HG03460 (cell line): ENCODE results near the gene NCBP3.
A peak's percentile ranks its signal among the peaks of the same experiment; 100 is the strongest.

Experiments used
- ATAC-seq: cut with Tn5 transposase; IDR thresholded peaks from one replicate; pipeline ENCODE4 v1.9.1; 2021; ENCODE audit not compliant: unreplicated experiment

Gene NCBP3

DNA sequence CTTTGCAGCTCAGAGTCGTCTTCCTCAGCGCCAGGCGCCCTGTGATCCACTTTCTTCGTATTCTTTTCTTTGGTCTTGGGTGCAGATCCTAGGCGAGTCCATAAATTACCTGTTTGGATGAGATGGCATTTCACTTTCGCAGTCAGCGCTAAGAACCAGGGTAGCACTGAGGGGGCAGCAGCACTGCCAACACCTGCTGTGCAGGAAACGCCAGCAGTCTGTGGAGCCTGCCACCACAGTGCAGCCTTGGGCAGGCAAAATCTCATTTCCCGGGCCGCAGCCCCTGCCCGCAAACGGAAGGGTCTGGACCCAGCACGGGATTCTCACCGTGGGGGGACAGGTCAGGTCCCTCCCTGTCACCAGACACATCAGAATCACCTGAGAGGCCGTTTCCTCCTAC lies 32.9 kb downstream of the NCBP3 start:
- no peak for ATAC-seq

DNA sequence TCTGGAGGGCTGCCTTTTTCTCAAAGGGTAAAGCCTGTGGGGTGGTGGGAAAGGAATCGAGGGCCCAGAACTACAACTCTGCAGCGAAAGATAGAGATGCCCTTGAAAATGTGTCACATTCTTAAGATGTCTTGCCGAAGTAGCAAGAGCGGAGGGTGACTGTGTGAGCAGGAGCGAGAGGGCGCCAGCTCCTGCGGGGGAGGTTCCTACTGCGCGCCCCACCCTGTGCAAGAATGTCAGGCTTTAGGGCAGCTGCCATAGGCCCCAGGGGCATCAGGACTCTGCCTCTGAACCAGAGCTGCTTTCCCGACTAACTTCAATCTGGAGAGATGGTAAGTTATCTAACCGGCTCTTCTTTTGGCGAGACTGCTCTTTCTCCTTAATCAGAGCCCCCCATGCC lies 33.3 kb downstream of the NCBP3 start:
- ATAC-seq, result no peak

DNA sequence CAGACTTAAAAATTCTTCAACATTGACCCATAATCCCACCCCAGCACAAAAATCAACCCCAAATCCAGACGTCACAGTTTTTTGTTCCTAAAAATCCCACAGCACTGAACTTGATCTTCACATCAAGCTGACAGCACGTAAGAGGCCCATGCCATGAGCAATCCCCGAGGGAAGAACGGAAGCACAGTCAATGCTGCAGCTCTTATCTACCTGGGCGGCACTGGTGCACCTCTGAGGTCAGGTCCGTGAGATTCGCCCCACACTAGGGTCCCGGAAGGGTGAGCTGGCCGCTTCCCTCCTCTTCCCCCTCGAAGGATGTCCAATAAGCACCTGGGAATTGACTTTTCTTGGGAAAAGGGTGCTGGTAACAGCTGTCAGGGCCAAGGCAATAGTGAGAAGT lies 33.8 kb downstream of the NCBP3 start:
- no peak for ATAC-seq

DNA sequence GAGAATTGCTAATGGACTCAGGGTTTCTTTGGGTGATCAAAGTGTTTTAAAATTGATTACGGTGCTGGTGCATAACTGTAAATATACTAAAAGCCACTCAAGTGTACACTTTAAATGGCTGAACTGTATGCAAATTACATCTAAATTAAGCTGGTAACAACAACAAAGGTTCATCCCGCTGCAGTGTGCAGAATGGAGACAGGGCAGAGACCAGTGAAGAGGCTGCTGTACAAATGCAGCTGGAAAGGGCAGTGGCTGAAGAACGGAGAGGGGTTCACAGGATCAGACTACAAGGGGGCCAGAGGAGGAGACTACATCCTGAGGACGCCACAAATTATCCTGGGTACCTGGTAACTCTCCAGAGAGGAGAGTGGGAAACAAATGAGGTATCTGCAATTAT lies 36.0 kb downstream of the NCBP3 start:
- no peak for ATAC-seq

DNA sequence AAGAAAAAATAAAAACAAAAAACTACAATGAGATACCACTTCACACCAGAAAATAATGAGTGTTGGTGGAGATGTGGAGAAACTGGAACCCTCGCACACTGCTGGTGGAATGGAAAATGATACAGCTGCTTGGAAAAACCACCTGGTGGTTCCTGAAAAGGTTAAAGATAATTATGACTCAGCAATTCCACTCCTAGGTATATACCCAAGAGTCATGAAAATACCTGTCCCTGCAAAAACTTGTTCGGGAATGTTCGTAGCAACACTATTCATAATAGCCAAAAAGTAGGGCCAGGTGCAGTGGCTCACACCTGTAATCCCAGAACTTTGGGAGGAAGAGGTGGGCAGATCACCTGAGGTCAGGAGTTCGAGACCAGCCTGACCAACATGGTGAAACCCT lies 36.9 kb downstream of the NCBP3 start:
- no peak for ATAC-seq

DNA sequence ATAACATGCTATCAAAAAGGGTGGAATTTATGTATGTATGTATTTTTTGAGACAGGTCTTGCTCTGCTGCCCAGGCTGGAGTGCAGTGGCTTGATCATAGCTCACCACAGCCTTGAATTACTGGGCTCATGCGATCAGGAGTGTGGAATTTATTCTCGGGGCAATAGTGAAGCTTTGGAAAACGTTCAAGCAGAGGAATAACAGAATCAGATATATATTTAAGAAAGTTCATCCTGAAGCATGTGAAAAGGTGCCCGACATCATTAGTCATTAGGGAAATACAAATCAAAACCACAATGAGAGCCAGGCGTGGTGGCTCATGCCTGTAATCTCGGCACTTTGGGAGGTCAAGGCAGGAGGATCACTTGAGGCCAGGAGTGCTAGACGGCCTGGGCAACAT lies 37.3 kb downstream of the NCBP3 start:
- ATAC-seq, result no peak

DNA sequence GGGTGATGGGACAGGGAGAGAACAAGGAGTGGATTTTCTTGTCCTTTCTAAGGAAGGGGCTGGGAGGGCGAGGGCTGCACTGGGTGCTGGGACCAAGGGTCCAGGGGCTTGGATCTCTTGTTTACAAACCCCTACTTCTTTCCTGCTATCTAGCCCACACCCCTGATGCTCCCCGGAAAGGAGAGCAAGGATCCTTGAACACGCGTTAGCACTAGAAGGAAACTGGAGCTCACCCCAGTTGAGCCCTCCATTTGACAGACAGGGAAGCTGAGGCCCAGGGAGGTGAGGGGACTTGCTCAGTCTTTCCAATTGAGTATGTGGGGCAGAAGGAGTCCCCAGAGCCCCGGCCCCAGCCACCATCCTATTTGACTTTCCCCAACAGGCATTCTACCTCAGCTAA lies 40.5 kb downstream of the NCBP3 start:
- ATAC-seq, result no peak

DNA sequence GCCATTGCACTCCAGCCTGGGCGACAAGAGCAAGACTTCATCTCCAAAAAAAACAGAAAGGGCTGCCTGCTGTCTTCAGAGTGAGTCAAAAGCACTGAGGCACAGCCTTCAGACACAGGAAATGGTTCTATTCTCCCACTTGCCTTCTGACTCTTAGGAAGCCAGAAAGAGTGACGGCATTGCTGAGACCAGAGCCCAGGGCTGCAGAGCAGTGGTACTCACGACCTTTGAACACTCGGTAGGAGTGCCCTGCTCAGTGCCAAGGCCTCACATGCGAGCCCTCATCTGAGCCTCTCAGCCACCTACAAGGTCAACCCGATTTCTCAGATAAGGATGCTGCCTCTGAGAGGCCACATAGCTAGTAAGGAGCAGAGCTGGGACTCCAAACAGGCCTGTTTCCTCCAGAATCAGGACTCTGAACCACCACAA lies 41.5 kb downstream of the NCBP3 start:
- ATAC-seq, result peak; percentile 70

DNA sequence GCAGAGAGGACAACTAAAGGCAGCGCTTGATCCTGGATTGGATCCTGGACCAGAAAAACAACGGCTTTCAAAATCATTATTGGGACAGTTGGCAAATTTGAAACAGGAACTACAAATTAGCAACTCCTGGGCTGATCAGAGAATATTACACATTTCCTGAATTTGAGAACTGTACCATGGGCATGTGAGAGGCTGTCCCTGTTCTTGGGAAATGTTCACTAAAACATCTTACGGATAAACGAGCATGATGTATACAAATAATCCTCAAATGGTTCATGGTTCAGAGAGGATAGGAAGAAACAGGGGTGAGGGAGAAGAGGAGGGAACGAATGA lies 42.8 kb downstream of the NCBP3 start:
- ATAC-seq, result no peak

DNA sequence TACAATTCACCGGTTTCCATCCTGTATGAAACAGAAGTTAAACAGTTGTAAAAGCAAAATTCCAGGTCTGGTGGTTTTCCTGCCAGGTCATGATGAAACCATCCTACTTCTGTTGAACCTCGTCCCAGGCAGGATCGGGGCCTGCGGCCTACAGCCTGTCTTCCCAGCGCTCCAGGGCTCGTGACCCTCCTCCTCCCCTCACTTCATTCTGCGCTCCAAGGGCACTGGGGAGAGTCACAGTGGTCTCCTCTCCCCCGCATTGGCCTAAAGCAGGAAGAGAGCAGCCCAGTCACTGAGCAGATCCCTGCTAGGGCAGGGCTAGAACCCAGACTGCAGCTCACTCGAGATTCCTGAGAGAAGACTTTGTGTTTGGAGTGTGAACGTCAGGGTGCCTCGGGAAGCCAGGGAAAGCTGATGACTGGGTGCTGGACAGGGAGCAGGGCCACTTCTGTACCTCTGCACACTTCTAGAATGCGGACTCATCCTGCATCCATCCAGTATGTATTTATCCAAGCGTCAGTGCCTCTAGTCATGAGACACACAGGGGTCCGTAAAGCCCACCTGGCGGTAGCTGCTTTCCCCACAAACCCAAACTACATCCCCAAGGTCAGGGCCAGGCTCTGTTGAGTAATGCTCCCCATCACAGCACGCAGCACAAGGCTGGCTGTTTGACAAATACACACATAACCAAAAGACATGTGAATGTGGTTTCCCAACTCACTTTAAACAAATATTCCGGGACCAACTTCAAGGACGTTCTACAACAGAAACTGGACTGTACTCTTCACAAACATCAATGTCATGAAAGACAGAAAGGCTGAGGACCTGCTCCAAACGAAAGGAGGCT lies 43.4 kb downstream of the NCBP3 start:
- ATAC-seq, result no peak

DNA sequence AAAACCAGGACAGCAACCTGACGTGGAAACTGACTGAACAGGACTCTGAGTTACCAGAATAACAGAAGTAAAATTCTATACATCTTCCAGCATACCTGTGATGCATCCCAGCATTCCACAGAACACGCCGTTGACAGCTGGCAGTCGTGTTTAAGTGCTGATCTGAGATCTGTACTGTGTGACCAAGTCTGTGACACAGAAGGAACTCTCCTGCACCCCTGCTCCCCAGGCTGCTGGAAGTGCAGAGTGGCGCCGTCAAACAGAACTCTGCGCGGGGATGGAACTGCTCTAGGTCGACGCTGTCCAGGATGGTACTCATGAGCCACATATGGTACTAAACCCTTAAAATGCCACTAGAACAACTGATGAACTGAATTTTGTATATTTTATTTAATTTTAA lies 44.3 kb downstream of the NCBP3 start:
- no peak for ATAC-seq

DNA sequence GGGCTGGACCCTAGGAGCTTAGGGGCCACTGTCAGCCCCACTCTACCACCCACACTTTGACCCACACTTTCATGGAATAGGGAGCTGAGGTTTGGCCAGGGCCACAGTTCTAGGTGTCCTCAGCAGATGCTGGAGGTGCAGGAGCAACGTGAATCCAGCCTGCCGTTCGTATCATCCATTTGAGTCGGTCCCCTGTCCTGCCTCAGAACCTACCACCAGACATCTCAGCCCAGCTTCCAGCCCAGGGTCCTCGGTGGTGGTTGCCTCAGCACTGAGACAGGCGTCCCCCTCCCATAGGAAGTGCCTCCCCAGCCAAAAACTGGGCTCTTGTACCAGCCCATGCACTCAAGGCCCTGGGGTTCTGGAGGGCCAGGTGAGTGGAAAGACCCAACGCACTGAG lies 44.7 kb downstream of the NCBP3 start:
- ATAC-seq, result no peak

DNA sequence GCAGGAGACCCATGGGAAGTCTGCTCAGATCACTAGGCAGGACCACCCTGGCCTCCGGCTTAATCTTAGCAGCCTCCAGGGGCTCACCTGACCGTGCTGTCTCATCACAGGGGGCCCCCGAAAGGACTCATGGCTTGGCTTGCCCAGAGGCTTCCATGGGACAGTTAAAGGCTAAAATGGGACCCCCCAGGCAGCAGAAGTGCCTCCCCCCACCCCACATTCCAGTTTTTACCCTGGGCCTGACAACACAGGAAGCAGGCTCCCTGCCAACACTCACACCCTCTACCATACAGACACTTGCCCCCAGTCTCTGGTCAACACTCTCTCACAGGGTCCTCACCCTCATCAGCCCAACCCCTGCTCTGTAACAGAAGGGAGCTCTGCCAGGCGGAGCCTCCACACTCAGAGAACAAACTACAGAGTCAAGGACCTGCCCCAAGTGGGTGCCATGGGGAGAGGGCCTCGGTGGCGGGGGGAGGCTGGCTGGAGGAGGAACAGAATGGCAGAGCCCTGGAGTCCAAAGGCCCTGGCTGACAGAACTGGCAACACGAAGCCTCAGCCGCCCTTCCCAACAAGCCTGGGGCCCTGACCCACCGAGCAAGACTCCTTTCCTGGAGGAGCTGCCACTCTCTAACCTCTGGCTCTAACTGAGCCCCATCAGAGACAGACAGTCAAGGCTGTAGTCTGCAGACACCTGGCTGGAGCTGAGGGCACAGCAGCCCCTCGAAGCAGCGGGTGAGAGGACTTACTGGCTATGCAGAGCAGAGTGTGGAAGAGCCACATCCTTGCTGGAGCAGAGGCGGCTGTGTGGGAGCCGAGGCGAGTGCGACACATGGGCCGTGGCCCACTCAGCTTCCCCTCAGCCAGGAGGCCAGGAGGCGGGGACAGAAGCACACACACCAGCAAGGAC lies 45.4 kb downstream of the NCBP3 start, which contains the start of gene ITGAE:
Gene ITGAE (minus strand): TSS at position 827 of the 910 bp plus-strand sequence. CDS start 44 bp downstream, at position 783.
- ATAC-seq, result no peak

DNA sequence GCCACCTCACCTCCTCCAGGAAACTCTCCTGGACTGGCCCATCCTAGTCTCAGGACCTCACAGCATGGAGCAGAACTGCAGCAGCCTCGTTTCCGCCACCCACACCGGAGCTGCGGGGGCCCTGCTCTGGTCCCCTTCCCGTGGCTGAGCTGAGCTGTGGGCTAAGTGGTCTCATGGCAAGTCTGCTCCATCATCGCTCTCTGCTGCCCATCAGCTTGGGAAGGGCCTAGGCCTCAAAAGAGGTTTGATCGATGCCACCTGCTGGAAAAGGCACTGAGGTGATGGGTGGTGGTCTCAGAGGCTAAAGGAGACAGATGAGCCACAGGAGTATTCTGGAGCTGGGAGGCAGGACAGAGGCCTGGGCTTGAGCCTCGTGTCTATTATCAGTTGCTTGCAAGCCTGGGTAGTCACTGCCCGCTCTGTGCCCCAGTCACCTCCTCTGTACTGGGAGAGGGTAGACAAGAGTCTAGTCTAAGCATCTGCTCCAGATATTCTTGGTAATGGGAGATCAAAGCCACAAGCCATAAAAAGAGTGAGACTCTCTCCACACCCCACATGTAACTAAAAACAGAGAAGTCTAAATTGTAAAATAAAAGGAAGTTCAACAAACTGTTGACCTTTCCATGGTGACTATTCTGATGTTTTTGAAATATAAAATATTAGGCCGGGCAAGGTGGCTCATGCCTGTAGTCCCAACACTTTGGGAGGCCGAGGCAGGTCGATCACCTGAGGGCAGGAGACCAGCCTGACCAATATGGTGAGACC lies 46.7 kb downstream of the NCBP3 start:
- no peak for ATAC-seq

DNA sequence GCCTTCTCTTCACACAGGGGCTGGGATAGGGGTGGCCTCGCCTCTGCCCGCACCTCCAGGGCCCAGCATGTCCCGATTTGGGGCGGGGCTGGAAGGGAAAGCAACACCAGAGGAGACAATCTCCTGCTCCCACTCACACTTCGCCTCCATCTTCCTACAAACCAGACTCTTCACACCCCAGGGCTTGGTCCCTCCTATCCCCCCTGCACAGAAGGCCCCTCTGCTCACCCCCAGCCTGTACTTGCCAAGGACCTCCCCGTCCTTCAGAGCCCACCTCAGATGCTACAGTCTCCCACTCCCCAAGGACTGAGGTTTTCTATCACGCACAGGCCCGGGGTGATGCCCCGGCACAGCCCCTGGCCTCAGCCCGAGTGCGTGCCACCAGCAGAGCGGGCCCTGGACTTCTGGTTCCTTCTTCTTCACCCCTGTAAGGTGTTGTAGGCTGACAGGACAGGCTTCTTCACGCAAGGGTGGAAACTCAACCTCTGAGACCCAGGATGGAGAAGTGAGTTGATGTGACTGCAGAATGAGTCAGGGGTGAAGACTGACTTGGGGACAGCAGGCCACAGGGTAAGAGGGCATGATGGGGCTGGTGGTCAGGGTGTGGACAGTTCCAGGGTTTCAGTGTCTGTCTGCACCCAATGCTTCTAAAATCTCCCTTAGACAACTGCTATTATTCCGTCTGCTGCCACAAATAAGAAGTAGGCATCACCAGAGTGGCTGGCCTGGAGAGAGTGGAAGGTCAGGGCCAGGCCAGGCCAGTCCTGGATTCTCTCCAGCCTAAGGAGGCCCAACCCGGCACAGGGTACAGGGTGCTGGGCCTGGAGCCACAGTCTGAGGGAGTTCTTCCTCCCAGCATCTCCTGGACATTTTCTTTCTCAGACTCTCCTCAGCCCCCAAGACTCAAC lies 47.5 kb downstream of the NCBP3 start:
- no peak for ATAC-seq

DNA sequence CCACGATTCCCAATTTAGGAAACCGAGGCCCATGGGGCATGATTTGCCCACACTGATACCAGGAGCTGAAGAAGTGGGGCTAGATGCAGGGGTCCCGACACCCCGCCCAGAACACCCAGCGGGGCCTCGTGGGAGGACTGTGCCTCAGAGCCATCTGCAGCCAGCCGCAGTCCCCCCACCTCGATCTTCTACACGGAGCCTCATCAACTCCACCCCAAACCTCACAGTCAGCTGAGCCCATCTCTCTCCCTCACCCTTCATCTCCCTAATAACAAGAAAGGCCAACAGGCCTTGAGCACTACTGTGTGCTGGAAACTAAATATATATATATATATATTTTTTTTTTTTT lies 49.2 kb downstream of the NCBP3 start:
- ATAC-seq, result peak; percentile 25

DNA sequence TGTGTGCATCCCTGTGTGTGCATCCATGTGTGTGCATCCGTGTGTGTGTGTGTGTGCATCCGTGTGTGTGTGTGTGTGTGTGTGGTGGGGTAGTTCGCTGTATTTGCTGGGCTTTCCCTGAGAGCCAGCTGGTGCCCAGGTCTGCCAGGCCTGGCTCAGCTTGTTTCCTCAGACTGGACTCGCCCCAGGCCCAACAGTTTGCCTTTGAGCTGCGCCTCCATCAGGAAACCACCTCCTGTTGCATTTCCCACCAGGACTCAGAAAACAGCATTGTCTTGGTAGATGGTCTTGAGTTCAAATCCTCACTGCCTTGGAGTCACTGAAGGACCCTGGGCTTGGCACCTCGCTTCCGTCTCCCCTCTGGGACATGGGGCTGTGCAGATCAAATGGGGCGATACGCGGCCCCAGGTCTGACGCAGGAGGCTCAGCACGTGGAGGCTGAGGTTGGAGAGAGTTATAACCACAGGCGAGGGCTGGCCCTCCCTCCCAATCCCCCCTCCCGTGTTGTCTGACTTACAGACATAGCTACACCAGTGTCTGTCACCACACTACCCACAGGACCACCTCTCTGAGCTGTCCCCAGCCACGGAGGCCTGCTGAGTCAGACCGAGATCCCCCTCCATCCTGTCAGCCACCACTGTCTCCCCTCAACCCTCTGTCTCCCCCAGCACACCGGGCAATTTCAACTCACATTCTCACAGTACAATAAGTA lies 49.8 kb downstream of the NCBP3 start:
- ATAC-seq, result peak; percentile 60

DNA sequence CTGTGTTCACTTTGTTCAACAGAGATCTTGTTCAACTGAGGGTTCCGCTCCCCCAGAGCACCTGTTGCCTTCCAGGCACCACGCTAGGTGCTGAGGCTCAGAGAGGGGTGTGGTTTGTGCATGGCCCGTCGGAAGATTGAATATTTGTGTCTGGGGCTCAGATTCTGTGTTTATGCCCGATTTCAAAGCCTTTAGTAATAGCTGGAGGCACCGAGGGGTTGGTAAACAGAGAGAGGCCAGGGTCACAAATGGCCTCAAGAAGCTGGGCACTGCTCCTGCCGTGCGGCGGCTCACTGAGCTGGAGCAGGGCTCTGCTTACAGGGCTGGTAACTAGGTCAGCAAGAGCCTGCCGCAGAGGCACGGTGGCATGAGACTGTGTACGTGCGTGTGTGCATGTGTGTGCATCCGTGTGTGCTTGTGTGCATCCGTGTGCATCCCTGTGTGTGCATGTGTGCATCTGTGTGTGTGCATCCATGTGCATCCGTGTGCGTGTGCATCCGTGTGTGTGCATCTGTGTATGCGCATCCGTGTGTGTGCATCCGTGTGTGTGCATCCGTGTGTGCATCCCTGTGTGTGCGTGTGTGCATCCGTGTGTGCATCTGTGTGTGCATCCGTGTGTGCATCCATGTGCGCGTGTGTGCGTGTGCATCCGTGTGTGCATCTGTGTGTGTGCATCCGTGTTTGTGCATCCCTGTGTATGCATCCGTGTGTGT lies 50.5 kb downstream of the NCBP3 start:
- no peak for ATAC-seq
